SK-N-MC (cell line): ENCODE data around the gene FAM234A.

ENCODE experiments used
- DNase-seq: peaks from one replicate; pipeline ENCODE4 v3.0.0-alpha.2; 2011; ENCODE audit warnings: low read depth, low spot score
- H3K27ac ChIP-seq: fragments of 200-600 bp; sonication (generic); 2 replicates; pipeline ENCODE4 v1.5.1; 2016; ENCODE audit warnings: mixed run types
- H3K36me3 ChIP-seq: fragments of 200-600 bp; sonication (generic); 2 replicates; pipeline ENCODE4 v1.6.1; 2017; ENCODE audit warnings: antibody characterized with exemption, low read length, mixed read lengths; ENCODE audit not compliant: insufficient read depth
- H3K4me3 ChIP-seq: fragments of 200-600 bp; sonication (generic); 2 replicates; pipeline ENCODE4 v1.5.1; 2016
- H3K9ac ChIP-seq: fragments of 200-600 bp; sonication (generic); 2 replicates; pipeline ENCODE4 v1.8.0; 2017; ENCODE audit warnings: mixed run types, mixed read lengths; ENCODE audit not compliant: insufficient read length
- H3K9me3 ChIP-seq: fragments of 200-600 bp; sonication (generic); 2 replicates; pipeline ENCODE4 v1.6.1; 2017; ENCODE audit warnings: low read depth, mild to moderate bottlenecking, antibody characterized with exemption, low read length, moderate library complexity, mixed read lengths
- EZH2 ChIP-seq: fragments of 200-600 bp; sonication (generic); IDR thresholded peaks from one replicate; pipeline ENCODE4 v1.6.1; 2017; ENCODE audit warnings: antibody characterized with exemption
- FOXP2 ChIP-seq: optimal IDR thresholded peaks from 2 replicates; pipeline ENCODE3; 2011; ENCODE audit warnings: mild to moderate bottlenecking, moderate library complexity; ENCODE audit not compliant: insufficient read depth; ENCODE audit errors: extremely low read length, control extremely low read depth
- POLR2AphosphoS5 ChIP-seq: IDR thresholded peaks from 2 replicates; pipeline ENCODE4 v1.6.1; 2012; ENCODE audit warnings: mild to moderate bottlenecking, low read depth, low read length, borderline replicate concordance

Gene FAM234A

GRCh38 chr16:259226-259625 lies 24.6 kb downstream of the FAM234A start:
- TF ChIP-seq FOXP2 = no peak
- no peak for TF ChIP-seq EZH2
- TF ChIP-seq POLR2AphosphoS5 = no peak
- no peak for DNase-seq
- no peak overlapping the region for H3K4me3 ChIP-seq
- H3K9me3 ChIP-seq = no peaks in the 10 kb centered on the region
- H3K9ac ChIP-seq = no peak overlapping the region
- H3K36me3 ChIP-seq = peaks cover 5% of the 10 kb centered on the region; the same call in 1 of the 2 replicates
- H3K27ac ChIP-seq = no peak overlapping the region

GRCh38 chr16:259814-260253 lies 25.2 kb downstream of the FAM234A start:
- Histone ChIP-seq H3K36me3 (peaks cover 4% of the 10 kb centered on the region; the same call in 1 of the 2 replicates), H3K4me3 (no peak overlapping the region), H3K27ac (no peak overlapping the region), H3K9me3 (no peaks in the 10 kb centered on the region), H3K9ac (no peak overlapping the region)
- DNase-seq = no peak
- TF ChIP-seq EZH2 = no peak

- no peak overlapping the region for H3K9ac ChIP-seq
- TF ChIP-seq FOXP2 (no peak), POLR2AphosphoS5 (no peak), EZH2 (no peak)
- peaks cover under 1% of the 10 kb centered on the region; the same call in 1 of the 2 replicates for H3K36me3 ChIP-seq
- no peak overlapping the region for H3K27ac ChIP-seq
- no peak overlapping the region for H3K4me3 ChIP-seq
- DNase-seq = no peak
- no peaks in the 10 kb centered on the region for H3K9me3 ChIP-seq
Measured at GRCh38 chr16:260326-260725, 25.7 kb downstream of the FAM234A start.

DNA sequence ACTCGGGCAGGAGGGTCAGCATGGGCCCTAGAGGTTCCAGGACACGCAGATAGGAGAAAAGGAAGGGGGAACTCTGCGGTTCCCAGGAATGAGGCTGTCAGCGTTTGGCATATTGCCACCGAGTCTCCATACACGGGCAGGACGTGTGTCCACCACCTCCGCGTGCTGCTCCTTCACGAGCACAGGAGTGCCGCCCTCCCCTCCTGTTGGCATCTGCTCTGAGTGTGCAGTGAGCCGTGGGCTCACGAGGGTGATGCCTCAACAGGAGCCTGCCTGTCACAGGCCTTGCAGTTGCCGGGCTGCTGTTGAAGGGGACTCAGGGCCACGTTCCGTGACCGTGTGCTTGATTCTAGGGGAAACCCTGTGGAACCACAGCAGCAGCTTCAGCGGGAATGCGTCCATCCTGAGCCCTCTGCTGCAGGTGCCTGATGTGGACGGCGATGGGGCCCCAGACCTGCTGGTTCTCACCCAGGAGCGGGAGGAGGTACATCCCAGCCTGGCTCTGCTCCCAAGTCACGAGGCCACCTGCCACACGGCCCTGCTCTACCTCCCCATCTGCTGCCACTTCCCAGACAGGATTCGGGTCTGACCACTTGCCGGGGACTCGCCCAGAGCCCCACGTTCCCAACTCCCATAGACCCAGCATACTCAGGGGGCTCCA lies 26.5 kb downstream of the FAM234A start:
- no peaks in the 10 kb centered on the region; the same call in 1 of the 2 replicates for H3K36me3 ChIP-seq
- H3K27ac ChIP-seq = no peak overlapping the region
- no peaks in the 10 kb centered on the region for H3K9me3 ChIP-seq
- no peak overlapping the region for H3K4me3 ChIP-seq
- H3K9ac ChIP-seq = no peak overlapping the region
- no peak for TF ChIP-seq POLR2AphosphoS5
- TF ChIP-seq EZH2 = no peak
- TF ChIP-seq FOXP2 = no peak
- no peak for DNase-seq

DNA sequence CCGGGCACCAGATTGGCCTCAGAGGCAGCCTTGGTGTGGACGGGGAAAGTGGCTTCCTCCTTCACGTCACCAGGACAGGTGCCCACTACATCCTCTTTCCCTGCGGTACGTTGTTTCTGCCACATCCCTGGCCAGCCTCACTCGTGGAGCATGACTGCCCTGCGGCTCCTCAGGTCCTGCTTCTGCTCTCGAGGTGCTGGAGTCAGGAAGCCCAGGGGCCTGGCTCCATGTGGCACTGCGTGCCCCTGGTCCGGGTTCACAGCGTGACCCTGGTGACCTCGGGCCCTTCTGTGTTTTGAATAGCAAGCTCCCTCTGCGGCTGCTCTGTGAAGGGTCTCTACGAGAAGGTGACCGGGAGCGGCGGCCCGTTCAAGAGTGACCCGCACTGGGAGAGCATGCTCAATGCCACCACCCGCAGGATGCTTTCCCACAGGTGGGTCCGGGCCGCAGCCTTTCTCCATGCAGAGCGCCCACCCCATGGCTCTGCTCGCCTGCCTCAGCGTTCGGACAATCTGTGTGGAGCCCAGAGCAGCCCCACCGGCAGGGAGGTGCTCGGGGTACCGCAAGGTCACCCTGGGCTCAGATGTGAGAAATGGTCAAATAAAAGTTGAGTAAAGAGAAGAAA lies 27.6 kb downstream of the FAM234A start:
- H3K27ac ChIP-seq = no peak overlapping the region
- H3K36me3 ChIP-seq = no peaks in the 10 kb centered on the region; the same call in 1 of the 2 replicates
- DNase-seq = no peak
- H3K9ac ChIP-seq = no peak overlapping the region
- no peaks in the 10 kb centered on the region for H3K9me3 ChIP-seq
- H3K4me3 ChIP-seq = no peak overlapping the region
- no peak for TF ChIP-seq EZH2
- no peak for TF ChIP-seq FOXP2
- TF ChIP-seq POLR2AphosphoS5 = no peak

DNA sequence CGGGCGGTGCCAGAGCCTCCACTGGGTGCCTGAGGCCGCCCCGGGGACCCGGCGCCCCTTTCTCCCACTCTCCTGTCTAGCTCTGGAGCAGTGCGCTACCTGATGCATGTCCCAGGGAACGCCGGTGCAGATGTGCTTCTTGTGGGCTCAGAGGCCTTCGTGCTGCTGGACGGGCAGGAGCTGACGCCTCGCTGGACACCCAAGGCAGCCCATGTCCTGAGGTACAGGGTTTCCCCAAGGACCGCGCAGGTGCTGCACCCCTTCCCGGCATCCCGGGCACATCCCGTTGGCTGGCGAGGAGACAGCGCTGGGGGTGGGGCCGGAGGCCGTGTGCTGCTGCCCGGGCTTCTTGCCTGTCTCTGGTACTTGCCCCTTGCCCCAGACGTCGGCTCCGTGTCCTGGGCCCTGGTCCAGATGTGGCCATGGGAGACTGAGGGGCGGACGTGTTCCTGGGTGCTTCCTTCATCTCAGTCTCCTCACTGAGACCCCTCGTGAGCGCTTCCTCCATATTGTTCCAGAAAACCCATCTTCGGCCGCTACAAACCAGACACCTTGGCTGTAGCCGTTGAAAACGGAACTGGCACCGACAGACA lies 28.7 kb downstream of the FAM234A start:
- Histone ChIP-seq H3K9ac (no peak overlapping the region), H3K27ac (no peak overlapping the region), H3K36me3 (no peaks in the 10 kb centered on the region; the same call in 1 of the 2 replicates), H3K9me3 (no peaks in the 10 kb centered on the region), H3K4me3 (no peak overlapping the region)
- no peak for DNase-seq
- no peak for TF ChIP-seq FOXP2
- no peak for TF ChIP-seq POLR2AphosphoS5
- no peak for TF ChIP-seq EZH2

- Histone ChIP-seq H3K9me3 (no peaks in the 10 kb centered on the region), H3K4me3 (no peak overlapping the region), H3K27ac (no peak overlapping the region), H3K9ac (no peak overlapping the region), H3K36me3 (no peaks in the 10 kb centered on the region; the same call in 1 of the 2 replicates)
- no peak for TF ChIP-seq EZH2
- TF ChIP-seq POLR2AphosphoS5 = no peak
- TF ChIP-seq FOXP2 = no peak
- DNase-seq = no peak
Measured at GRCh38 chr16:263944-264343, 29.3 kb downstream of the FAM234A start.

- TF ChIP-seq FOXP2 = no peak
- no peak for TF ChIP-seq POLR2AphosphoS5
- no peak for TF ChIP-seq EZH2
- no peak overlapping the region for H3K27ac ChIP-seq
- H3K9me3 ChIP-seq = no peaks in the 10 kb centered on the region
- no peak overlapping the region for H3K9ac ChIP-seq
- no peak overlapping the region for H3K4me3 ChIP-seq
- no peaks in the 10 kb centered on the region; the same call in 1 of the 2 replicates for H3K36me3 ChIP-seq
- DNase-seq = no peak
Measured at GRCh38 chr16:264440-264951, 29.9 kb downstream of the FAM234A start.
